ENCODE measurements around the gene CMBL. TPM values are rescaled to one million over a fixed set of nuclear protein-coding genes. Genes with fewer than 3 reads are reported as not detected.

CMBL gene
- total RNA-seq, 1 donor, result 9.0 TPM

DNA sequence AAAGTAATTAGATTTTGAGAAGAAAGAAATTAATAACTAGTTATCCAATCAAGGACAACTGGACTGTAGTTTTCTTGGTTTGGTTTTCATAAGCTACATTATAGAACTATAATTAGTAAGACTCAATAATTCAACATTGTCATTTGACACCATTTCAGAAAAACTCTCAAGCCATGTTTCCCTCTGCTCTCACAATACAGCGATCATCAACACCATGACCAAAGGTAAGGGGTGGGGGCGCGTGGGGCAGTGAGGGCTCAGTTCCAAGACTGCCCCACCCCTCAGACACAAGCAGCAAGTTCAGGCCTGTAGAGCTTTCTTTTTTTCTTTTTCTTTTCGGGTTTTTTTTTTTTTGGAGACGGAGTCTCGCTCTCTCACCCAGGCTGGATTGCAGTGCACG, 6.4 kb downstream of the CMBL start:
- H3K9me3 ChIP-seq (ENCODE audit: low read depth, low read length), result no peaks in the 10 kb centered on the region
- TF ChIP-seq, protein P1, sequence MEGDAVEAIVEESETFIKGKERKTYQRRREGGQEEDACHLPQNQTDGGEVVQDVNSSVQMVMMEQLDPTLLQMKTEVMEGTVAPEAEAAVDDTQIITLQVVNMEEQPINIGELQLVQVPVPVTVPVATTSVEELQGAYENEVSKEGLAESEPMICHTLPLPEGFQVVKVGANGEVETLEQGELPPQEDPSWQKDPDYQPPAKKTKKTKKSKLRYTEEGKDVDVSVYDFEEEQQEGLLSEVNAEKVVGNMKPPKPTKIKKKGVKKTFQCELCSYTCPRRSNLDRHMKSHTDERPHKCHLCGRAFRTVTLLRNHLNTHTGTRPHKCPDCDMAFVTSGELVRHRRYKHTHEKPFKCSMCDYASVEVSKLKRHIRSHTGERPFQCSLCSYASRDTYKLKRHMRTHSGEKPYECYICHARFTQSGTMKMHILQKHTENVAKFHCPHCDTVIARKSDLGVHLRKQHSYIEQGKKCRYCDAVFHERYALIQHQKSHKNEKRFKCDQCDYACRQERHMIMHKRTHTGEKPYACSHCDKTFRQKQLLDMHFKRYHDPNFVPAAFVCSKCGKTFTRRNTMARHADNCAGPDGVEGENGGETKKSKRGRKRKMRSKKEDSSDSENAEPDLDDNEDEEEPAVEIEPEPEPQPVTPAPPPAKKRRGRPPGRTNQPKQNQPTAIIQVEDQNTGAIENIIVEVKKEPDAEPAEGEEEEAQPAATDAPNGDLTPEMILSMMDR (IDR thresholded peaks at IDR 0.05; ENCODE audit: extremely low read depth, low read depth, low read length), result no peak
- no peaks in the 10 kb centered on the region for H3K36me3 ChIP-seq (ENCODE audit: insufficient read depth, low read length)
- H3K4me3 ChIP-seq (ENCODE audit: insufficient read depth, low read length), result no peak overlapping the region
- H4K20me1 ChIP-seq (ENCODE audit: insufficient read depth, low read length), result peaks cover 2% of the 10 kb centered on the region
- H3K27ac ChIP-seq (ENCODE audit: low read depth, low read length), result no peak overlapping the region
- H3K27me3 ChIP-seq (ENCODE audit: insufficient read depth, low read length), result no peaks in the 10 kb centered on the region
- no peak for DNase-seq (ENCODE audit: insufficient read length, low spot score, missing footprints)
- no peak overlapping the region for H2AFZ ChIP-seq (ENCODE audit: low read length)
- no peak overlapping the region for H3K4me2 ChIP-seq (ENCODE audit: insufficient read depth, low read length)
- H3K4me1 ChIP-seq (ENCODE audit: insufficient read depth, low read length), result no peaks in the 10 kb centered on the region
- peaks cover 6% of the 10 kb centered on the region for H3K79me2 ChIP-seq (ENCODE audit: insufficient read depth, low read length)

DNA sequence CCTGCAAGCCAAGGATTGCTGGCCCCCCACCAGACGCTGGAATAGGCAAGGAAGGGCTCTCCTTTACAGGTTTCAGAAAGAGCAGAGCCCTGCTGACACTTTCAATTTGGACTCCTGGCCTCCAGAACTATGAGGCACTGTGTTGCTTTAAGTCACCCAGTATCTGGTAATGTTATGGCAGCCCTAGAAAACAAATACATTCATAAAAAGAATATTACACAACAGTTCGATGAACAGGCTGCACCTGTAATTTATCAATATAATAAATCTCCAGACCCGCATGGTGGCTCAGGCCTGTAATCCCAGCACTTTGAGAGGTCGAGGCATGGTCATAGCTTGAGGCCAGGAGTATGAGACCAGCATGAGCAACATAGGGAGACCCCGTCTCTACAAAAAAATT, 7.5 kb downstream of the CMBL start:
- Histone ChIP-seq H3K9me3 (ENCODE audit: low read depth, low read length) (no peaks in the 10 kb centered on the region), H3K4me1 (ENCODE audit: insufficient read depth, low read length) (no peaks in the 10 kb centered on the region), H3K4me3 (ENCODE audit: insufficient read depth, low read length) (no peak overlapping the region), H3K27me3 (ENCODE audit: insufficient read depth, low read length) (no peaks in the 10 kb centered on the region), H3K27ac (ENCODE audit: low read depth, low read length) (no peak overlapping the region), H2AFZ (ENCODE audit: low read length) (no peak overlapping the region), H4K20me1 (ENCODE audit: insufficient read depth, low read length) (peaks cover 2% of the 10 kb centered on the region), H3K36me3 (ENCODE audit: insufficient read depth, low read length) (no peaks in the 10 kb centered on the region), H3K4me2 (ENCODE audit: insufficient read depth, low read length) (no peak overlapping the region), H3K79me2 (ENCODE audit: insufficient read depth, low read length) (peaks cover 5% of the 10 kb centered on the region)
- TF ChIP-seq, protein P1 (IDR thresholded peaks at IDR 0.05; ENCODE audit: extremely low read depth, low read depth, low read length), result no peak
- DNase-seq (ENCODE audit: insufficient read length, low spot score, missing footprints), result no peak

DNA sequence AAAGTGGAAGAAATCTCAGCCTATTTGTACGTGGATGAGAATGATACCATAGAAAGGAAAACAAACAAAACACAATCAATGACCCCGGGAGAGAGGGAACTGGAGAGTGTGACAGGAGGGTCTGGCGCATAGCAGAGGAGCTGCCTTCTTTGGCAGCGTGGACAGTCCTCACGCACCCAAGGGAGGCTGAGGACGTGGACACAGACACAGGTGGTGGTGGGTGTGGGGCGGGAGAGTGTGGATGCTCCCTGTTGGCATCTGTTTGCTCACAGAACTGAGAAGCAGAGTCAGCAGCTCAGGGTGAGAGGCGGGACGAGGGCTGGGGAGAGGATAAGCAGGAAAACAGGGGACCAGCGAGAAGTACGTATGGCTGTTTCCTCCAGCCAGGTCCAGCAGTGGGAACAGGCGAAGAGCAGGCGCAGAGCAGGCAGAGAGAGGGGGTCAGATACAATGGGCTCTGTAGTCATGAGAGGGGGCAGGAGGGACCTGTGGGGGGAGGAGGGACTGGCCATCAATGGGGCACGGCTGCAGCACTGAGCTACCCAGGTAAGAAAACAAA, 10.0 kb downstream of the CMBL start:
- H4K20me1 ChIP-seq (ENCODE audit: insufficient read depth, low read length), result no peaks in the 10 kb centered on the region
- no peaks in the 10 kb centered on the region for H3K9me3 ChIP-seq (ENCODE audit: low read depth, low read length)
- no peaks in the 10 kb centered on the region for H3K36me3 ChIP-seq (ENCODE audit: insufficient read depth, low read length)
- no peak overlapping the region for H3K27ac ChIP-seq (ENCODE audit: low read depth, low read length)
- no peaks in the 10 kb centered on the region for H3K4me1 ChIP-seq (ENCODE audit: insufficient read depth, low read length)
- no peak overlapping the region for H3K4me3 ChIP-seq (ENCODE audit: insufficient read depth, low read length)
- TF ChIP-seq, protein P1 (IDR thresholded peaks at IDR 0.05; ENCODE audit: extremely low read depth, low read depth, low read length), result no peak
- peaks cover 2% of the 10 kb centered on the region for H3K79me2 ChIP-seq (ENCODE audit: insufficient read depth, low read length)
- no peak overlapping the region for H3K4me2 ChIP-seq (ENCODE audit: insufficient read depth, low read length)
- no peak for DNase-seq (ENCODE audit: insufficient read length, low spot score, missing footprints)
- H2AFZ ChIP-seq (ENCODE audit: low read length), result no peak overlapping the region
- no peaks in the 10 kb centered on the region for H3K27me3 ChIP-seq (ENCODE audit: insufficient read depth, low read length)

DNA sequence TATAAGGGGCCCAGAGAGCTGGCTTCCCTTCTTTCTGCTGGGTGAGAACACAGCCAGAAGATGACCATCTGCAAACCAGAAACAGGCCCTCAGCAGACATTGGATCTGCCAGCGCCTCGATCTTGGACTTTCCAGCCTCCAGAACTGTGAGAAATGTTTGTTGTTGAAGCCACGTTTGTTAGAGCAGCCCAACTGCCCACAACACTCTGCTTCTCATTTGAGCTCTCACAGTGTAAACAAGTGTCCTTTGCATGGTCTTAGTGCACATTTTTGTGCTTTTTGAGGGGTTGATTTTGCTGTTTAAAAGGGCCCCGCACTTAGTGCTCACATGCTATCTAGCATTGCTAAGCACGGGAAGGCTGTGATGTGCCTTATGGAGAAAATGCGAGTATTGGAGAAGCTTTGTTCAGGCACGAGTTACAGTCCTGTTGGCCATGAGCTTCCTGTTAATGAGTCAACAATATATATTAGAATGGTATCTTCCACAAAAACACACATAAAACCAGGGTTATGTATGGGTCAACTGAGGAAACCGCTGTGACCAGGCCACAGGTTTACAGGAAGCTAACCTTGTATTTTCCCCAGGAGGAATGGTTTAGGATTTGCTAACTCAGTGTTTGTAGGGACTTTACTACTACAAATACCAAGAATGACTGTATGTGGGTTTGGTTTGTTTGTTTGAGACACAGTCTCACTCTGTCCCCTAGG, 11.9 kb downstream of the CMBL start:
- H4K20me1 ChIP-seq (ENCODE audit: insufficient read depth, low read length), result no peaks in the 10 kb centered on the region
- H2AFZ ChIP-seq (ENCODE audit: low read length), result no peak overlapping the region
- no peak overlapping the region for H3K4me2 ChIP-seq (ENCODE audit: insufficient read depth, low read length)
- no peaks in the 10 kb centered on the region for H3K9me3 ChIP-seq (ENCODE audit: low read depth, low read length)
- TF ChIP-seq, protein P1 (IDR thresholded peaks at IDR 0.05; ENCODE audit: extremely low read depth, low read depth, low read length), result no peak
- H3K4me1 ChIP-seq (ENCODE audit: insufficient read depth, low read length), result no peaks in the 10 kb centered on the region
- no peaks in the 10 kb centered on the region for H3K36me3 ChIP-seq (ENCODE audit: insufficient read depth, low read length)
- H3K79me2 ChIP-seq (ENCODE audit: insufficient read depth, low read length), result peaks cover 2% of the 10 kb centered on the region
- H3K27me3 ChIP-seq (ENCODE audit: insufficient read depth, low read length), result no peaks in the 10 kb centered on the region
- no peak for DNase-seq (ENCODE audit: insufficient read length, low spot score, missing footprints)
- no peak overlapping the region for H3K4me3 ChIP-seq (ENCODE audit: insufficient read depth, low read length)
- no peak overlapping the region for H3K27ac ChIP-seq (ENCODE audit: low read depth, low read length)

All from osteoblast (primary cell).